BLaER1 treated with 17β-estradiol and CSF1 and Interleukin-3, amounts not matched to agents 10 nM and 100 nM (cell line): ENCODE measurements around the gene TRH.
A peak's percentile ranks its signal among the peaks of the same experiment; 100 is the strongest.
"Not testable (repeated sequence)": the region's sequence is repeated elsewhere in the genome, so short reads cannot be mapped to it uniquely, and the experiment has no call there.

Experiments used
- H3K27ac ChIP-seq, 11 experiments: shearing (Covaris generic); formaldehyde crosslinking; 2 replicates each; pipeline ENCODE4 v1.8.1; 2022
- H3K27me3 ChIP-seq, 11 experiments: shearing (Covaris generic); formaldehyde crosslinking; 2 replicates each; pipeline ENCODE4 v1.8.1; 2022
- H3K36me3 ChIP-seq, 11 experiments: shearing (Covaris generic); formaldehyde crosslinking; 2 replicates each; pipeline ENCODE4 v1.8.1; 2022
- H3K4me1 ChIP-seq, 10 experiments: shearing (Covaris generic); formaldehyde crosslinking; 2 replicates each; pipeline ENCODE4 v1.8.1; 2022
- H3K4me2 ChIP-seq, 11 experiments: shearing (Covaris generic); formaldehyde crosslinking; 2 replicates each; pipeline ENCODE4 v1.8.1; 2022
- H3K4me3 ChIP-seq, 10 experiments: shearing (Covaris generic); formaldehyde crosslinking; 2 replicates each; pipeline ENCODE4 v1.8.1; 2022
- H3K9ac ChIP-seq, 11 experiments: shearing (Covaris generic); formaldehyde crosslinking; 2 replicates each; pipeline ENCODE4 v1.8.1; 2022
- H3K9me3 ChIP-seq, 11 experiments: shearing (Covaris generic); formaldehyde crosslinking; replicated peaks in 1 of 11; 2 replicates each; pipeline ENCODE4 v1.8.1; 2022
- H4K20me1 ChIP-seq, 11 experiments: shearing (Covaris generic); formaldehyde crosslinking; 2 replicates each; pipeline ENCODE4 v1.8.1; 2022
- Cebpa-rat ChIP-seq, 11 experiments: shearing (Covaris generic); IDR thresholded peaks; 2 replicates each; pipeline ENCODE4 v1.8.1; 2022

TRH gene

GRCh38 chr3:129985113-129985512 is 10.6 kb downstream of the TRH start:
- Histone ChIP-seq H3K4me2 (no peak overlapping the region), H3K4me1 (no peaks in the 10 kb centered on the region), H3K4me3 (no peak overlapping the region), H3K9ac (no peak overlapping the region), H3K27ac (no peak overlapping the region), H3K27me3 (no peaks in the 10 kb centered on the region), H4K20me1 (no peaks in the 10 kb centered on the region; a peak in 2 of 22 replicates), H3K36me3 (no peaks in the 10 kb centered on the region), H3K9me3 (no peaks in the 10 kb centered on the region)
- no peak for TF ChIP-seq Cebpa-rat (IDR thresholded peaks at IDR 0.05)

DNA sequence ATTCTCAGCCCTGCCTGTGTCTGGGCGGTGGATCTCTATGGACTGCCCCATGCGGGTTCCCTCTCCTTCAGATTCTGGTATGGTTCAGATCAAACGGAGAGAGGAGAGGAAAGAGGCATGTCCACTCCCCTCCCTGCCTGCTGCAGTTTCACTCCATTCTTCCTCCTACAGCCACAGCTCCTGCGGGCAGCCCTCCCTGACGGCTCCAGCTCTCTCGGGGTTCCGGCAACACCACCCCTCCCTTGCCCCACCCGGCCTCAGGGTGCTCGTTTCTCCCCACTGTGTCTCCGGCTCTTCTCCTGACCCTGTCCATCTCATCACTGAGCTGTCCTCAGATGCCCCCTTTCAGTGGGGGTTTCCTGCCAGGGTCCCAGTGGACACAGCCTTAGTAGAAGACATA is 13.9 kb downstream of the TRH start:
- no peak for TF ChIP-seq Cebpa-rat (IDR thresholded peaks at IDR 0.05)
- Histone ChIP-seq H3K4me2 (no peak overlapping the region), H3K27ac (no peak overlapping the region), H3K27me3 (no peaks in the 10 kb centered on the region), H3K4me1 (peaks cover 0 to 10% (median 6%) of the 10 kb centered on the region in 10 experiments; a peak in 10 of 20 replicates), H3K9me3 (0 out of 22 replicates have a peak, but pooled peaks cover 0 to 4% (median 0%) of the 10 kb centered on the region in 11 experiments), H4K20me1 (no peaks in the 10 kb centered on the region; a peak in 1 of 22 replicates), H3K4me3 (no peak overlapping the region), H3K9ac (no peak overlapping the region), H3K36me3 (no peaks in the 10 kb centered on the region)

- no peak for TF ChIP-seq Cebpa-rat (IDR thresholded peaks at IDR 0.05)
- H3K27ac ChIP-seq, result no peak overlapping the region
- H3K4me1 ChIP-seq, result peaks cover 0 to 19% (median 16%) of the 10 kb centered on the region in 10 experiments; a peak in 11 of 20 replicates
- H3K9ac ChIP-seq, result no peak overlapping the region
- 0 out of 22 replicates have a peak, but pooled peaks cover 0 to 4% (median 0%) of the 10 kb centered on the region in 11 experiments for H3K9me3 ChIP-seq
- H3K36me3 ChIP-seq, result no peaks in the 10 kb centered on the region
- H3K27me3 ChIP-seq, result no peaks in the 10 kb centered on the region
- H3K4me2 ChIP-seq, result no peak overlapping the region
- no peaks in the 10 kb centered on the region; a peak in 1 of 22 replicates for H4K20me1 ChIP-seq
- H3K4me3 ChIP-seq, result no peak overlapping the region
These were observed 14.9 kb downstream of the TRH start for GRCh38 chr3:129989414-129989813.

DNA sequence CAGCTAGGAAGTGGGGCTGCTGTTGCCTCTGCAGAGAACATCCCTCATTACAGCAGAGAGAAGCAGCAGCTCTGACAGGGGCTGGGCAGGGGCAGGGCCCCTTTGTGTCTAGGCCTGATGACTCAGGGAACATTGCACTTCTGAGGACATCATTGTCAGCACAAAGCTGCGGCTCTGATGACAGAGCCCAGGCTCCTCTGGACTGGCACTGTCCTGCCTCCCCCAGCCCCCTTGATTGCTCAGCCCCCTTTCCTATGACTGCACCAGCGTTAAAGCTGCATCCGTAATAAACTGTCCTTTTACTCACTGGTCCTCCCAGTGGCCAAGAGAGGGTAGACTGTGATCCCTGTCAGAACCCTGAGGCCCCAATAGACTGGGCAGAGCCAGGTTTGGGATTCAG is 18.3 kb downstream of the TRH start:
- Histone ChIP-seq H3K4me1 (peaks cover 0 to 22% (median 17%) of the 10 kb centered on the region in 10 experiments; a peak in 17 of 20 replicates), H3K9me3 (peaks cover 0 to 10% (median 0%) of the 10 kb centered on the region in 11 experiments; a peak in 1 of 22 replicates), H3K4me2 (peak overlapping the region in 4 of 11 experiments; percentile 26 to 56 (median 46); a peak in 5 of 22 replicates), H3K27ac (peak overlapping the region in 4 of 11 experiments; percentile 21 to 55 (median 36); a peak in 5 of 22 replicates), H3K27me3 (no peaks in the 10 kb centered on the region), H3K9ac (peak overlapping the region in 2 of 11 experiments; percentile 3 to 10; a peak in 3 of 22 replicates), H3K4me3 (no peak overlapping the region), H4K20me1 (no peaks in the 10 kb centered on the region), H3K36me3 (no peaks in the 10 kb centered on the region)
- no peak for TF ChIP-seq Cebpa-rat (IDR thresholded peaks at IDR 0.05)

DNA sequence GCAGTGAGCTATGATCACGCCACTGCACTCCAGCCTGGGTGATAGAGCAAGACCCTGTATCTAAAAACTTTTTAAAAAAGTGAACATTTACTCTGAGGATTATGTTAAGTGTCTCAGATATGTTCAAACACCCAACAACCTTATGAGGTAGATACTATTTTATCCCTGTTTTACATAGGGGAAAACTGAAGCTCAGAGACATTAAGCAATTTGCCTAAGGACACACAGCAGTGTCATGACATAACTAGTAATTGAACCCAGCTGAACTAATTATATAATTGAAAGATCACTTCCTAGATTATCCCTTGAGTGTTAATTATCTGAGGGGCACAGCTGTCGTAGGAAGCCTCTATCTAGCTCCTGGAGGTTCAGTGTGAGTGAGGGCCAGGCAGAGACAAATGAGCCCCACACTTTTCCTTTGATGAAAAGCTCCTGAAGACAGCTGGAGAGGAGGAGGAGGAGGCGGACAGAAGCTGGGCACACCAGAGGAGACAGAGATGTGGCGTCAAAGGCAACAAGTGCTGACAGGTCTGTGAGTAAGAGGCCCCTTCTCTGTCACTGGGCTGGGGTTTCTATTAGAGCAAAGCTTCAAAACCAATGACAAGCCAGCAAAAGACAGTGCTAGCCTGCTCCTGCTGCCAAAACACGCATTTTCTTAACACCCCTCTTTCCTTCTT is 20.5 kb downstream of the TRH start:
- peaks cover 3 to 32% (median 25%) of the 10 kb centered on the region in 10 experiments; a peak in 18 of 20 replicates for H3K4me1 ChIP-seq
- no peak for TF ChIP-seq Cebpa-rat (IDR thresholded peaks at IDR 0.05)
- peaks cover 0 to 10% (median 0%) of the 10 kb centered on the region in 11 experiments; a peak in 1 of 22 replicates for H3K9me3 ChIP-seq
- H3K27ac ChIP-seq, result no peak overlapping the region
- H3K9ac ChIP-seq, result no peak overlapping the region
- no peak overlapping the region for H3K4me3 ChIP-seq
- no peaks in the 10 kb centered on the region for H3K27me3 ChIP-seq
- H3K36me3 ChIP-seq, result no peaks in the 10 kb centered on the region
- H4K20me1 ChIP-seq, result no peaks in the 10 kb centered on the region
- no peak overlapping the region for H3K4me2 ChIP-seq

DNA sequence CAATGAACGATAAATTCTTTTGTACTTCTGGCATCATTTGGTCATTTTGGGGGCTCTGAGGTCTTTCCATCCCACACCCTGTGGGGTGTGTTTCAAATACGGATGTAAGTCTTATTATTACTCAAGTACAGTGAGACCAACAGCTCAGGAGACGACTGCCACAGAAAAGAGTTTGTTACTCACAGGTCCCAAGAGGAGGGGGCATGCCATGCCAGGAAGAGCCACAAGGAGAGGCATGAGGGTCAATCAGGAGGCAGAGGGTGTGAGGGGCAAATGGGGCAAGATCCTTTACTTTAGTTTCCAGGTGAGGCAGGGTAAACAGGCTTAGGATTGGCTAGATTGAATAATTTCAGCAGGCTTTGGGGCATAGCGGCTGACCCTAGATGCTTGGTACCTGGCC is 21.6 kb downstream of the TRH start:
- Histone ChIP-seq H3K4me2 (no peak overlapping the region), H3K27me3 (no peaks in the 10 kb centered on the region), H3K9ac (no peak overlapping the region), H3K4me1 (peaks cover 3 to 32% (median 25%) of the 10 kb centered on the region in 10 experiments; a peak in 18 of 20 replicates), H3K9me3 (peaks cover 0 to 9% (median 0%) of the 10 kb centered on the region in 11 experiments; a peak in 1 of 22 replicates), H3K27ac (no peak overlapping the region), H3K36me3 (no peaks in the 10 kb centered on the region), H3K4me3 (no peak overlapping the region), H4K20me1 (no peaks in the 10 kb centered on the region)
- no peak for TF ChIP-seq Cebpa-rat (IDR thresholded peaks at IDR 0.05)

- not testable (repeated sequence) for H3K9ac ChIP-seq, H3K9me3 ChIP-seq, H3K27ac ChIP-seq, H3K36me3 ChIP-seq, H4K20me1 ChIP-seq, H3K4me3 ChIP-seq, H3K4me2 ChIP-seq
- Histone ChIP-seq H3K27me3 (peaks cover 0 to 10% (median 8%) of the 10 kb centered on the region in 11 experiments; a peak in 9 of 22 replicates), H3K4me1 (peaks cover 3 to 20% (median 14%) of the 10 kb centered on the region in 10 experiments; a peak in 18 of 20 replicates)
These were observed 24.7 kb downstream of the TRH start for GRCh38 chr3:129999176-129999575.

DNA sequence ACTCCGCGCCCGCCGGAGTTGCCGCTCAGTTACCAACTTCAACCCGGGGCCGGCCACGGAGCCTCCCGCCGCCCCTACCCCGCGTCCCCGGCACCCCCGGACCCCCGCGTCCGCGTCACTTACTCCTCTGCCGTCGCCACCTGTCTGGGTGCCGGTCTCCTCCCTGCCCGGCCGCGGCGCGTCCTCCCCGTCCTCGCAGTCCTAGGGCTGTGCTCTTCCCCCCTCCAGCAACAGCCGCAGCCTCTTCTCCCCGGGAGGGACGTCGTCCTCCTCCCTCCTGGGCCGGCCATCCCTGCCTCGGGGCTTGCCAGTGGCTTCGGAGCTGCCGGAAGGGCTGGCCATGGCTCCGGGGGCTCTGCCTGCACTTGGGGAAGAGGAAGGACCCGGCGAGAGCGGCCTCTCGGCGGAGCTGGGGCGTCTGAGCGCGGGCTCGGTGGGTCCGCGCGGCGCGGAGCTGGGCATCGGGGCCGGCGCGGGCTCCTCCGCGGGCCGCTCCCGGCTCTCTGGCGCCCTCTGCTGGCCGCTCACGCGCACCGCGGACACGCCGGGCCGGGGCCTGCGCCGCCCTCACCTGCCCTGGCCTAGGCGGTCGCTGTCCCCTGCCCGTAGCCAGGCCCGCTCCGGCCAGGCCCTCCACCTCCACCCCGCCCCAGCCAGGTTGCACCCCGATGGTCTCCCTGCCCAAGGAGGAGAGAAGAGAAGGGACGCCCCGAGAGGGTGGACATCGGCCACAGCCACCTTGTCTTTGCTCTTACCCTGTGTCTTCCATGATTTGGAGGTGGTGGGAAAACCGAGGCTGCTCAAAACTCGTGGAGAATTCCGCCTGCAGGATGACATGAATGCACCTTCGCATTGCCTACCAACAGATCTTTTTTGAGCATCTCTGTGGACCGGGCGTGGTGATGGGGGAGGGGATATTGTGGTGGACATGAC is 28.4 kb downstream of the TRH start:
- not testable (repeated sequence) for H3K36me3 ChIP-seq, H3K9me3 ChIP-seq, H4K20me1 ChIP-seq
- Histone ChIP-seq H3K9ac (peak overlapping the region; percentile 49 to 75 (median 63); a peak in 19 of 22 replicates), H3K4me1 (peaks cover 3 to 16% (median 8%) of the 10 kb centered on the region in 10 experiments; a peak in 18 of 20 replicates), H3K4me3 (peak overlapping the region; percentile 50 to 69 (median 58)), H3K27me3 (peaks cover 0 to 10% (median 8%) of the 10 kb centered on the region in 11 experiments; a peak in 9 of 22 replicates), H3K27ac (peak overlapping the region in 4 of 11 experiments; percentile 35 to 50 (median 43); a peak in 3 of 22 replicates), H3K4me2 (peak overlapping the region; percentile 71 to 90 (median 78))

DNA sequence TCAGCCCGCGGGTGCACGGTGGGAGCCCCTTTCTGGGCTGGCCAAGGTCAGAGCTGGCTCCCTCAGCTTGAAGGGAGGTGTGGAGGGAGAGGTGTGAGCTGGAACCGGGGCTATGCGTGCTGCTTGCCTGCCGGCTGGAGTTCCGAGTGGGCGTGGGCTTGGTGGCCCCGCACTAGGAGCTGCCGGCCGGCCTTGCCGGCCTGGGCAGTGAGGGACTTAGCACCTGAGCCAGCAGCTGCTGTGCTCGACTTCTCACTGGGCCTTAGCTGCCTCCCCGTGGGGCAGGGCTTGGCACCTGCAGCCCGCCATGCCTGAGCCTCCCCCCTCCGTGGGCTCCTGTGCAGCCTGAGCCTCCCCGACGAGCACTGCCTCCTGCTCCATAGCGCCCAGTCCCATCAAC is 36.0 kb downstream of the TRH start:
- Histone ChIP-seq H3K36me3 (no peaks in the 10 kb centered on the region), H3K4me1 (no peaks in the 10 kb centered on the region), H3K9ac (no peak overlapping the region), H3K27me3 (no peaks in the 10 kb centered on the region), H3K4me2 (no peak overlapping the region), H3K9me3 (no peaks in the 10 kb centered on the region), H3K27ac (no peak overlapping the region), H3K4me3 (no peak overlapping the region), H4K20me1 (no peaks in the 10 kb centered on the region)
- no peak for TF ChIP-seq Cebpa-rat (IDR thresholded peaks at IDR 0.05)

GRCh38 chr3:130012108-130012507 is 37.6 kb downstream of the TRH start:
- not testable (repeated sequence) for H3K27ac ChIP-seq, H4K20me1 ChIP-seq, H3K9ac ChIP-seq, H3K36me3 ChIP-seq, H3K4me2 ChIP-seq, H3K4me3 ChIP-seq, H3K4me1 ChIP-seq, H3K27me3 ChIP-seq, H3K9me3 ChIP-seq

GRCh38 chr3:130013246-130013645 is 38.7 kb downstream of the TRH start:
- not testable (repeated sequence) for H3K4me1 ChIP-seq, H3K9ac ChIP-seq, H3K36me3 ChIP-seq, H3K27me3 ChIP-seq, H3K4me3 ChIP-seq, H3K27ac ChIP-seq, H4K20me1 ChIP-seq, H3K4me2 ChIP-seq, H3K9me3 ChIP-seq
